ENCODE data around the gene DPP3.

GRCh38 chr11:66477263-66478201, 2.7 kb upstream of the DPP3 start:
- no peak for TF ChIP-seq MAX (IDR thresholded peaks at IDR 0.05)
- no peak for TF ChIP-seq CTCF (IDR thresholded peaks at IDR 0.05)

Measured in A549 (cell line).